Mesenteric fat pad (tissue), 1 donor: Measurements from ENCODE around the gene HACD1. TPM values are rescaled to one million over a fixed set of nuclear protein-coding genes. Genes with fewer than 3 reads are reported as not detected.

Source experiments
- DNase-seq: peaks from one replicate; pipeline ENCODE4 v3.0.0-alpha.2; 2020; ENCODE audit warnings: low spot score
- long read RNA-seq: library from polyadenylated mRNA; unstranded; transcript quantifications from one replicate; pipeline ENCODE4 v2.0.0, GENCODE V29; 2020
- total RNA-seq: library from RNA; stranded (reverse); fragmentation: NEBNext Ultra II Directional; extraction: Animal tissue kit (Norgen Biotek cat#: 25700); gene quantifications from one replicate; pipeline ENCODE4 v1.2.1, GENCODE V29; 2021
- donor health status: DM: yes; HTN: yes; CAD: no.

HACD1 gene
- total RNA-seq = 18.0 TPM
- long read RNA-seq, partial matches to known transcripts = 2 of 3 reads
- long read RNA-seq, other reads (novel, unspliced or antisense) = 1 of 3 reads

GRCh38 chr10:17617031-17617911 lies at the start of gene HACD1:
Gene HACD1 (minus strand): TSS chr10:17617374. CDS start chr10:17617339, 35 bp downstream.
- DNase-seq = no peak

GRCh38 chr10:17665747-17666146 lies 48.6 kb upstream of the HACD1 start:
- DNase-seq = no peak

- no peak for DNase-seq
These were observed 46.3 kb upstream of the HACD1 start for GRCh38 chr10:17663450-17663849.

GRCh38 chr10:17662193-17663138 lies 45.3 kb upstream of the HACD1 start:
- no peak for DNase-seq

GRCh38 chr10:17661510-17661909 lies 44.3 kb upstream of the HACD1 start:
- DNase-seq = no peak

- no peak for DNase-seq
These were observed 43.7 kb upstream of the HACD1 start for GRCh38 chr10:17660921-17661320.

GRCh38 chr10:17659365-17659764 lies 42.2 kb upstream of the HACD1 start:
- no peak for DNase-seq

GRCh38 chr10:17657103-17657500 lies 39.9 kb upstream of the HACD1 start:
- no peak for DNase-seq

GRCh38 chr10:17655567-17656146 lies 38.5 kb upstream of the HACD1 start:
- DNase-seq = no peak

- DNase-seq = no peak
These were observed 37.8 kb upstream of the HACD1 start for GRCh38 chr10:17655009-17655408.

GRCh38 chr10:17652585-17652984 lies 35.4 kb upstream of the HACD1 start:
- no peak for DNase-seq

GRCh38 chr10:17651896-17652295 lies 34.7 kb upstream of the HACD1 start:
- DNase-seq = no peak

GRCh38 chr10:17650416-17650815 lies 33.2 kb upstream of the HACD1 start:
- no peak for DNase-seq

- DNase-seq = no peak
These were observed 32.7 kb upstream of the HACD1 start for GRCh38 chr10:17649836-17650235.

GRCh38 chr10:17649052-17649451 lies 31.9 kb upstream of the HACD1 start:
- no peak for DNase-seq

- no peak for DNase-seq
These were observed 31.3 kb upstream of the HACD1 start for GRCh38 chr10:17648243-17649035.

- DNase-seq = no peak
These were observed 30.2 kb upstream of the HACD1 start for GRCh38 chr10:17647326-17647725.

- no peak for DNase-seq
These were observed 28.6 kb upstream of the HACD1 start for GRCh38 chr10:17645621-17646345.

- no peak for DNase-seq
These were observed 27.3 kb upstream of the HACD1 start for GRCh38 chr10:17644485-17644943.
